Activated T-helper 2 cell treated with anti-CD3 and anti-CD28 coated beads, Interferon-gamma antibody, Interleukin-2, Interleukin-4, amounts not matched to agents 10 μg/mL and 5 μg/mL and 100 μg/mL, durations not matched to agents 14 hours and 24 hours and 36 hours (primary cell): ENCODE measurements around the gene PTPN22. TPM values are rescaled to one million over a fixed set of nuclear protein-coding genes. Genes with fewer than 3 reads are reported as not detected.

Source experiments
- DNase-seq: peaks from one replicate; pipeline ENCODE4 v3.0.0; 2021; ENCODE audit warnings: low spot score
- H3K27ac Mint-ChIP-seq: one replicate; pipeline ENCODE4 v1.8.0; 2021; ENCODE audit warnings: mixed read lengths
- H3K27me3 Mint-ChIP-seq: one replicate; pipeline ENCODE4 v1.8.0; 2021; ENCODE audit warnings: low read depth, mixed read lengths
- H3K36me3 Mint-ChIP-seq: one replicate; pipeline ENCODE4 v1.8.0; 2021; ENCODE audit warnings: low read depth, mixed read lengths
- H3K4me1 Mint-ChIP-seq: one replicate; pipeline ENCODE4 v1.8.0; 2021; ENCODE audit warnings: low read depth, mixed read lengths
- H3K4me3 Mint-ChIP-seq: one replicate; pipeline ENCODE4 v1.8.0; 2021; ENCODE audit warnings: low read depth, mild to moderate bottlenecking, moderate library complexity, mixed read lengths
- H3K9me3 Mint-ChIP-seq: one replicate; pipeline ENCODE4 v1.8.0; 2021; ENCODE audit warnings: mixed read lengths
- intact Hi-C: fragments of 100-400 bp; cut with micrococcal nuclease; formaldehyde crosslinking; loops from one replicate; pipeline ENCODE4 v1.15.1; 2023
- total RNA-seq: library from RNA; stranded (reverse); gene quantifications from 2 replicates; pipeline ENCODE4 v1.2.3, GENCODE V29; 2022

Gene PTPN22
- total RNA-seq, 1 donor from 2014 or later, result 57.8 TPM

DNA sequence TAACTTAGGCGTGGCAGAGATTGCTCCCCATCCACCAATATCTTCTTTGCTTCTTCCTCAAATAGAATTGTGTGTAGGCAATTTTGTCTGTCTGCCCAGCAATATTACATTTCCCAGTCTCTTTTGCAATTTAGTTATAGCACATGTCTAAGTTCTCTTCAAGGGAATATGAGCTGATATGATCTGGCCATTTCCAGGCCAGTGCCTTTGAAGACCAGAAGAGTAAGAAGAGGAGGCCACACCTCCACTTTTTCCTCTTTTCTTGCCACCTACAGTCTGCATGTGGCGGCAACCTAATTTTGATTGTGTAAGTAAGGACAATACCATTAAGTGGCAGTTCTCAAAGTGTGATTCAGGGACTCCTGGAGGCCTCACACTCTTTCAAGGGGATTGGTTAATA lies 52.9 kb downstream of the PTPN22 start:
- Mint-ChIP-seq H3K4me1 (peaks cover 1% of the 10 kb centered on the region), H3K27me3 (no peaks in the 10 kb centered on the region), H3K4me3 (no peak overlapping the region), H3K9me3 (no peaks in the 10 kb centered on the region), H3K27ac (no peak overlapping the region), H3K36me3 (peaks cover 67% of the 10 kb centered on the region)
- intact Hi-C loops, result no loop called here
- DNase-seq, result no peak

DNA sequence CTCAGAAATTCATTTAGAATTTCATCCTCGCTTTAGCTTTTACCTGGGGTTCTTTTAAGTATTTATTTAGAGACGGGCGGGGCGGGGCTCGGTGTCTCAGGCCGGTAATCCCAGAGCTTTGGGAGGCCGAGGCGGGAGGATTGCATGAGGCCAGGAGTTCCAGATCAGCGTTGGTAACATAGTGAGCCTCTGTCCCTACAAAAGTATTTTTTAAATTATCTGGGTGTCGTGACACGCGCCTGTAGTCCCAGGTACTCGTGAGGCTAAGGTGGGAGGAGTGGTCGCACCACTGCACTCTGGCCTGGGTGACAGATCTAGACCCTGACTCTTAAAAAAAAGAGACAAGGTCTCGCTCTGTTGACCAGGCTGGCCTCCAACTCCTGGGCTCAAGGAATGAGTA lies 58.3 kb downstream of the PTPN22 start:
- H3K27ac Mint-ChIP-seq, result peak overlapping the region; percentile 95
- intact Hi-C loops, result loop anchor here (2.0 kb wide), 1 partner anchor 54 kb away; the partner anchor contains the start of gene PHTF1
- peaks cover 46% of the 10 kb centered on the region for H3K36me3 Mint-ChIP-seq
- H3K4me1 Mint-ChIP-seq, result peaks cover 25% of the 10 kb centered on the region
- H3K4me3 Mint-ChIP-seq, result peak overlapping the region; percentile 97
- no peak for DNase-seq
- H3K9me3 Mint-ChIP-seq, result no peaks in the 10 kb centered on the region
- no peaks in the 10 kb centered on the region for H3K27me3 Mint-ChIP-seq

DNA sequence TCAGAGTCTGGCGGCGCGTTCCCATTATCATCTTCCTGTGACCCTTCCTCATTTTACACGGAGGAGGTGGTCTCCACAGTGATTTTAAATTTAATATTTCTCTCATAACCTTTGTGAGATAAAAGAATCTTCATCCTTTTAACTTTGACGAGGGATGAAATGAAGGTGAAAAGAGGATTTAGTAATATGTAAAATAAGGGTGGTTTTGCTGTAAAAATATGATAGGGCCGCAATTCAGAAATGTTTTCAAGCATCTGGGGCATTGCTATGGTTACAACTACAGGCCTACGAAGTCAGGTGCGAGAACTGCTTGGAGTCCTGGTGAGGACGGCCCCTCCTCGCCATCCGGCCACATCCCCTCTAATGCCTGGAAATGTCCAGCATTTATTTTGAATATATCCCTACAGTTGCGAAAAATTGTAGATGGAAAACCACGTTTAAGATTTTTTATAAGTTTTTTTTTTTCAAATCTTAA lies 58.8 kb downstream of the PTPN22 start:
- H3K9me3 Mint-ChIP-seq, result no peaks in the 10 kb centered on the region
- DNase-seq, result no peak
- peaks cover 48% of the 10 kb centered on the region for H3K36me3 Mint-ChIP-seq
- peak overlapping the region; percentile 95 for H3K27ac Mint-ChIP-seq
- no peaks in the 10 kb centered on the region for H3K27me3 Mint-ChIP-seq
- peak overlapping the region; percentile 97 for H3K4me3 Mint-ChIP-seq
- peaks cover 26% of the 10 kb centered on the region for H3K4me1 Mint-ChIP-seq
- intact Hi-C loops, result loop anchor here (1.0 to 2.0 kb wide), 7 partner anchors 10 to 945 kb away; partner anchors contain the start of genes CSDE1, DCLRE1B, PHTF1 and PTPN22

DNA sequence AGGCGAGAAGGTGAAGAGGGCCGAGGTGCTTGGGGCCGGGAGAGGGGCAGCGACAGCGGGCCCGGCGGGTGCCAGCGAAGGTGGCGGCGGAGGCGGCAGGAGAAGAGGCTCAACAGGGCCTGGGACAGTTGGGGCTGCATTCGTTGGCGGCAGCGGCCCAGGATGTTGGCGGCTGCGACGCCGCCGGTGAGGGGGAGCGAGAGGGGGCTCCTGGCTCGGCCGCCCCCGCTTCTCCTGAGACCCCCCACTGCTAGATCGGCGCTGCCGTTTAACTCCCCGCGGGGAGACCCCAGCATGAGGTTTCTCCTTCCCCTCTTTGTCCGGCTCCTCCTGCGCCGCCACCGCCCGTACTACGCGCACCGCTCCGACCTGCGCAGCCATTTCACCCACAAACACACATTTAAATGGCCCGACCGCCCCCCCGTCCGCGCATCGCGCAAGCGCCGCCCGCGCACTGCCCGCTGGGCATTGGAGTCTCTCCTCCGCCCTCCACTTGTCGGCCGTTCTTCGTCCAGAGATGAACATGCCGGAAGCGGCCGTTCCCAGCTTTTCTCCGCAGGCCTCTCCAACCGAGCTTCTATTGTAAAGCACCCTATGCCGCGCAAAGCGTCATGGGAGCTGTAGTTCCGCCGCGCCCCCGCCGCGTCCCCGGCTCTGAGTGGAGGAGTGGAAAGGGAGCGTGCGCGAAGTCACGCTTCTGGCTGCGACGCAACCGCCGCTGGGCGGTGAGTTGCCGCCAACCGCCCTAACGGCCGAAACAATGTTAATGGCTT lies 59.4 kb downstream of the PTPN22 start, which contains the start of gene RSBN1:
Gene RSBN1 (minus strand): TSS at position 589 of the 773 bp plus-strand sequence. CDS start 64 bp downstream, at position 525.
- DNase-seq, result peak; percentile 99
- H3K27ac Mint-ChIP-seq, result peak within 1 kb of the TSS; percentile 95
- peak within 1 kb of the TSS; percentile 97 for H3K4me3 Mint-ChIP-seq
- intact Hi-C loops, result loop anchor here (1.0 to 2.0 kb wide), 7 partner anchors 10 to 945 kb away; partner anchors contain the start of genes CSDE1, DCLRE1B, PHTF1 and PTPN22
- H3K4me1 Mint-ChIP-seq, result peaks cover 27% of the 10 kb centered on the region
- no peaks in the 10 kb centered on the region for H3K27me3 Mint-ChIP-seq
- no peaks in the 10 kb centered on the region for H3K9me3 Mint-ChIP-seq
- H3K36me3 Mint-ChIP-seq, result peaks cover 50% of the 10 kb centered on the region

DNA sequence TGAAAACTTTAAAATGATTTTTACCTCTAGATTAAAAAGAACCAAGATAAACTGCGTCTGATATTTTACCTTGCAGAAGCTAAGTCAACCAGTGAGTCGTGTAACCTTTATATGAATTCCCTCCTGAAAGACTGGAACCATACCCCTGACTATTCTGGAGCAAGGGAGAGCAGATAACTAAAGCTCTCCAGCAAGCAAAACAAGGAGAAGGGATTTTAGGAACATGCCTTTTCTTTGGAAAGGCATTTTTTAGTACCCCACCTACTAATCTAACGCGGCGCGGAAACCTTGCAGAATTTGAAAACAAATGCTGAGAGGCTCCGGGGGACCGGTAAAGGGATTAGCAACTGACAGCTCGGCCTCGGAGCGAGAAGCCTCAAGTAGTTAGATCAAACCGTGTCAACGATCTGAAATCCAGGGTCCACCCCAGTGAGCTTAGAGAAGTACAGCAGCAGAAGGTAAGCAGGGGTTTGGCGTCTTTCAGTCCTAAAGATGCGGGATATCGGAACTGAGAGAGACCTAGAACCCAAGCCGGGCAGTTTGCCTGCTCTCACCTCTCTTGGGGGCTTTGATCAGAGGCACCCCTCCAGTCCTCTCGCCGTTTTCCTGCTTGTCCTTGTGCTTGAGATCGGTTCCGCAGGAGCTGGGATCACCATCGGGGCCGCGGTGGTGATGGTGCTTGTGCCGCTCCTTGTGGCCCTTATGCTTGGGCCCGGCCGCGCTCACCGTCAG lies 60.2 kb downstream of the PTPN22 start:
- Mint-ChIP-seq H3K4me3 (peak overlapping the region; percentile 97), H3K9me3 (no peaks in the 10 kb centered on the region), H3K27me3 (no peaks in the 10 kb centered on the region), H3K36me3 (peaks cover 50% of the 10 kb centered on the region), H3K4me1 (peaks cover 27% of the 10 kb centered on the region), H3K27ac (peak overlapping the region; percentile 95)
- intact Hi-C loops, result no loop called here
- peak; percentile 30 for DNase-seq

DNA sequence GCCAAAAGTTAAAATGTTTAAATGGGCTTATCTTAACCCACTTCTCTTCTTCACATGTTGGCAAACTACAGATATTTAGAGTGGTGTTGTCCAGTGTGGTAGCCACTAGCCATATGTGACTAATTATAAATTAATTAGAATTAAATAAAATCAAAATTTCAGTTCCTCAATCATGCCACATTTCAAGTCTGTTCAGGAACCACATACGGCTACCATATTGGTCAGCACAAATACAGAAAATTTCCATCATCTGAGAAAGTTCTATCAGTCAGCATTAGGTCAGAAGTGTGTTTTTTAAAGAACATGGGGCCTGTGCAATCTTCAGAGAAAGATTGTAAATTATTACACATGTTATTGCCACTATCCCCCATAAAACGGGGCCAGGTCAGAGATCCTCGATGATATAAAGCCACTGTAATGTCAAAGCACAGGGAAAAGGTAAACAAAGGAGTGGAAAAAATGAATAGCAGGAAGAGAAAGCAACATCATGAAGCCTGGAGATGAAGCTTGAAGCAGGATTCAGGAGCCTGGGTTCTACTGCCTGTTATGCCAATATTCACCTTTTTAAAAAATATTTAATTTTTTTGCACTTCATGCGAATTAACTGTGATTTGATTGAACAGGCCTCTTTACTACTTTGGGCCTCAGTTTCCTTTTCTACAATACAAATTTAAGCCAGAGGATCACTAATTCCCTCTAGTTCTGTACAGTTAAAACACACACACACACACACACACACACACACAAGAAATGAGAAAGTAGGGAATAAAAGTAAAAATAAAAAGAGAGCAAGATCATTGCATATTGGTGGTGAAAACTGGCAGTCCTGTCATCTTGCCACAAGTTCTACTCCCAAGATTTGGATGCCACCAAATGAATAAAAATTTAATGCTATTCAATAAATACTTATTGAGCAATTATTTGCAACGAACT lies 61.6 kb downstream of the PTPN22 start:
- Mint-ChIP-seq H3K27ac (peak overlapping the region; percentile 54), H3K27me3 (no peaks in the 10 kb centered on the region), H3K9me3 (no peaks in the 10 kb centered on the region), H3K4me1 (peaks cover 37% of the 10 kb centered on the region), H3K36me3 (peaks cover 52% of the 10 kb centered on the region), H3K4me3 (peak overlapping the region; percentile 97)
- no peak for DNase-seq
- intact Hi-C loops, result loop anchor here (5.0 kb wide), 1 partner anchor 532 kb away; no protein-coding TSS in a partner anchor

DNA sequence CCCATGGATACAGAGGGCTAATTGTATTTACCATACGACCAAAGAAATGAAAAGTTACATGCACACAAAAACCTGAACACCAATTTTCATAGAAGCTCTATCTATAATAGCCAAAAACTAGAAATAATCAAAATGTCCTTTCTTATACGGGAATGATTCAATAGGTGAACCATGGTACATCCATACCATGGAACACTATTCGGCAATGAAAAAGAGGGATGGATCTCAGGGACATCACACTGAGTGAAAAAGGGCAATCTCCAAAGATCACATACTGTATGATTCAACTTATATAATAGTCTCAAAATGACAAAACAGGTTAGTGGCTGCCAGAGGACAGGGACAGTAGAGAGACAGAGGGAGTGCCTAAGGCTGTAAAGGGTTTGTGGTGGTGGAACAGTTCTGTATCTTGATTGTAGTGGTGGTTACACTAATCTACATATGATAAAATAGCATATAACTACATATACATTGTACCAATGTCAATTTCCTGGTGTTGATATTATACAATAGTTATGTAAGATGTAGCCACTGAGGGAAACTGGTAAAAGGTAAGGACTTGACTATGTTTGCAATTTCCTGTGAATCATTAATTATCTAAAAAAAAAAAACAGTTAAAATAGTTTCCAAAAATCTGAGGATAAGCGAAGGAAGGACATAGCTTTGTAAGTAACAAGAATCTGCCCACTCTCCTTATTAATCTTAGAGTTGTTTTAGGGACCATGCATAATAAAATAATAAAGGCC lies 62.9 kb downstream of the PTPN22 start:
- Mint-ChIP-seq H3K4me1 (peaks cover 46% of the 10 kb centered on the region), H3K27ac (peak overlapping the region; percentile 3), H3K4me3 (peak overlapping the region; percentile 17), H3K36me3 (peaks cover 62% of the 10 kb centered on the region), H3K27me3 (no peaks in the 10 kb centered on the region), H3K9me3 (no peaks in the 10 kb centered on the region)
- intact Hi-C loops, result loop anchor here (5.0 kb wide), 1 partner anchor 534 kb away; no protein-coding TSS in a partner anchor
- DNase-seq, result no peak

DNA sequence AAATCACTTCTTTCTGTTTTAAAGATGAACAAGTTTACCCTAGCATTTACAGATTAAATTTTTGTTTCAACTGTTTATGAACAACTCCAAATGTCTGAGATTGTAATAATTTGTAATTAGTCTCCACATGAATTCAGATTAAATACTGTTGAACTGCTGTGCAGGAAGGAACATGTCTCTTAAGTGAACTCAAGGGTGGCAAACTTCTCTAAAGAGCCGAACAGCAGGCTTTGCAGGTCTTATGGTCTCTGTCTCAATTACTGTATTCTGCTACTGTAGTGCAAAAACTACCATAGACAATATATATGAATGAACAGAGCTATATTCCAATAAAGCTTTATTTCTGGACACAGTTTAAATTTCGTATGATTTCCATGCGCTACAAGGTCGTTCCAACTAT lies 65.9 kb downstream of the PTPN22 start:
- H3K36me3 Mint-ChIP-seq, result peaks cover 72% of the 10 kb centered on the region
- no peak for DNase-seq
- H3K27ac Mint-ChIP-seq, result no peak overlapping the region
- H3K4me3 Mint-ChIP-seq, result no peak overlapping the region
- H3K27me3 Mint-ChIP-seq, result no peaks in the 10 kb centered on the region
- intact Hi-C loops, result loop anchor here (5.0 kb wide), 1 partner anchor 537 kb away; no protein-coding TSS in a partner anchor
- peaks cover 61% of the 10 kb centered on the region for H3K4me1 Mint-ChIP-seq
- H3K9me3 Mint-ChIP-seq, result peaks cover 9% of the 10 kb centered on the region

DNA sequence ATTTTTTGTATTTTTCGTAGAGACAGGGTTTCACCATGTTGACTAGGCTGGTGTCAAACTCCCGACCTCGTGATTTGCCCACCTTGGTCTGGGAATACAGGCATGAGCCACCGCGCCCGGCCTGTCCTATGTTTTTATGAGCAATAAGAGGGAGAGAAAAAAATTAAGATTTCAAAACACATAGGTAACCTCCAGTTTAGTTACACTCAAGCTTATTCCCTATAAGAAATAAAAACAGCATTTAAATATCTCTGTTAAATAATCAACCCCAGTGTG lies 66.3 kb downstream of the PTPN22 start:
- Mint-ChIP-seq H3K27ac (no peak overlapping the region), H3K9me3 (peaks cover 9% of the 10 kb centered on the region), H3K36me3 (peaks cover 72% of the 10 kb centered on the region), H3K27me3 (no peaks in the 10 kb centered on the region), H3K4me1 (peaks cover 62% of the 10 kb centered on the region), H3K4me3 (no peak overlapping the region)
- intact Hi-C loops, result loop anchor here (5.0 kb wide), 1 partner anchor 537 kb away; no protein-coding TSS in a partner anchor
- no peak for DNase-seq

DNA sequence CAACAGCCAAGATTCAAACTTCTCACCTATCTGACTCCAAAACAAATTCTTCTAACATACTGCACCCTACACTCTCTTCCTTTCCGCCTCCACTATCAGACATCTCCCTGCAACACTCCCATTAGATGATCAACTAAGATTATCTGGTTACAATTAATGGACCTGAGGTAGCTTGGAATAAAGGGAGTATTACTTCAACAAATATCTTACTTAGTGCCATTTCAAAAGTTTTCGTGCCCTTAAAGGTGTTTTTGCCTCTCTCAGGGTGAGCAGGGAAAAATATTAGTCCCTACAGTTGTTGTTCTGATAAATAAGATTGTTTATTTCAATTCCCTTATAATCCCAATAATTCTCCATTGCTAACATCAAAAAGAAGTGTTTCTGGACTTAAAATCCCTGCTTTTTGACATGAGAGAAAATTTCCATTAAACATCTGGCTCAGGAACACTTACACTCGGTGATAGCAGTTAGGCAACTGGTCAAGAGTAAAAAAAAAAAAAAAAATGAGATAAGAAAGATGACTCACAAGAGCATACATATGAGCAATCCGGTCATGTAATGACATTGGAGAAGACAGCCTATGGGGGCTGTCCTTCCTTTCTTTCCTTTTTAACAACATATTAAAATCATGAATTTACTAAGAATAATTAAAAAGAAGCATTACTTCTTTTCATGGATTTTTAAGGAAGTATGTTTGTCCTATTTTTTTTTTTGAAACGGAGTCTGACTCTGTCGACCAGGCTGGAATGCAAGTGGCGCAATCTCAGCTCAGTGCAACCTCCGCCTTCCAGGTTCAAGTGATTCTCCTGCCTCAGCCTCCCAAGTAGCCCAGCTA lies 66.9 kb downstream of the PTPN22 start:
- peaks cover 68% of the 10 kb centered on the region for H3K36me3 Mint-ChIP-seq

More for the DNA sequence above, 66.9 kb downstream of the PTPN22 start:
- H3K9me3 Mint-ChIP-seq, result peaks cover 9% of the 10 kb centered on the region
- DNase-seq, result no peak
- H3K27ac Mint-ChIP-seq, result peak overlapping the region; percentile 40
- H3K4me1 Mint-ChIP-seq, result peaks cover 58% of the 10 kb centered on the region
- intact Hi-C loops, result loop anchor here (5.0 kb wide), 2 partner anchors 47 to 538 kb away; partner anchors contain the start of gene PHTF1
- no peak overlapping the region for H3K4me3 Mint-ChIP-seq
- H3K27me3 Mint-ChIP-seq, result no peaks in the 10 kb centered on the region
